ENCODE measurements around the gene SARS2. TPM values are rescaled to one million over a fixed set of nuclear protein-coding genes. Genes with fewer than 3 reads are reported as not detected.
A peak's percentile ranks its signal among the peaks of the same experiment; 100 is the strongest.

SARS2 gene
- total and polyA plus RNA-seq, 2 donors (not counting 1 experiment from before 2014, with no cell fraction given) = 7.2 to 10.4 TPM

GRCh38 chr19:38933544-38933943, 3.0 kb upstream of the SARS2 start:
- Histone ChIP-seq H3K4me1 (ENCODE audit: control insufficient read depth, extremely low read depth, insufficient read depth, low read length) (peaks cover 5% of the 10 kb centered on the region), H3K9me3 (ENCODE audit: control insufficient read depth, insufficient read depth, low read depth, low read length) (no peaks in the 10 kb centered on the region), H3K79me2 (ENCODE audit: control insufficient read depth, insufficient read depth, low read length) (peaks cover 25% of the 10 kb centered on the region), H3K27ac (ENCODE audit: insufficient read depth, low read length) (no peak overlapping the region), H3K9ac (ENCODE audit: insufficient read depth, low read length) (no peak overlapping the region), H3K4me3 (replicated peaks in 1 of 4; ENCODE audit: control extremely low read depth in 1 of 4, insufficient read depth in 1 of 4, low read depth in 3 of 4, low read length in 4 of 4) (no peak overlapping the region), H3K4me2 (ENCODE audit: extremely low read depth, insufficient read depth, low read length) (no peak overlapping the region), H2AFZ (ENCODE audit: low read length) (no peak overlapping the region), H4K20me1 (ENCODE audit: control insufficient read depth, extremely low read depth, insufficient read depth, low read length) (no peaks in the 10 kb centered on the region), H3K27me3 (ENCODE audit: control insufficient read depth, insufficient read depth, low read length) (no peaks in the 10 kb centered on the region), H3K36me3 (ENCODE audit: control insufficient read depth, insufficient read depth, low read length) (peaks cover 5% of the 10 kb centered on the region)
- no peak for DNase-seq (ENCODE audit: low read depth in 2 of 2)
- no peak for TF ChIP-seq EZH2 (IDR thresholded peaks at IDR 0.05; ENCODE audit: low read length, missing control alignments)
- TF ChIP-seq CTCF (conservative IDR thresholded peaks at IDR 0.05 in 1 of 2, IDR thresholded peaks at IDR 0.05 in 1 of 2; ENCODE audit: low read depth in 1 of 2, low read length in 2 of 2) = no peak

GRCh38 chr19:38932425-38933179, 2.0 kb upstream of the SARS2 start:
- Histone ChIP-seq H3K27ac (ENCODE audit: insufficient read depth, low read length) (no peak overlapping the region), H3K79me2 (ENCODE audit: control insufficient read depth, insufficient read depth, low read length) (peaks cover 25% of the 10 kb centered on the region), H3K27me3 (ENCODE audit: control insufficient read depth, insufficient read depth, low read length) (no peaks in the 10 kb centered on the region), H3K36me3 (ENCODE audit: control insufficient read depth, insufficient read depth, low read length) (peaks cover 5% of the 10 kb centered on the region), H3K9ac (ENCODE audit: insufficient read depth, low read length) (no peak overlapping the region), H3K4me1 (ENCODE audit: control insufficient read depth, extremely low read depth, insufficient read depth, low read length) (peaks cover 5% of the 10 kb centered on the region), H3K4me3 (replicated peaks in 1 of 4; ENCODE audit: control extremely low read depth in 1 of 4, insufficient read depth in 1 of 4, low read depth in 3 of 4, low read length in 4 of 4) (no peak overlapping the region), H4K20me1 (ENCODE audit: control insufficient read depth, extremely low read depth, insufficient read depth, low read length) (no peaks in the 10 kb centered on the region), H3K9me3 (ENCODE audit: control insufficient read depth, insufficient read depth, low read depth, low read length) (no peaks in the 10 kb centered on the region), H2AFZ (ENCODE audit: low read length) (no peak overlapping the region), H3K4me2 (ENCODE audit: extremely low read depth, insufficient read depth, low read length) (no peak overlapping the region)
- TF ChIP-seq CTCF (conservative IDR thresholded peaks at IDR 0.05 in 1 of 2, IDR thresholded peaks at IDR 0.05 in 1 of 2; ENCODE audit: low read depth in 1 of 2, low read length in 2 of 2) (peak; percentile 27 to 44), EZH2 (IDR thresholded peaks at IDR 0.05; ENCODE audit: low read length, missing control alignments) (no peak)
- DNase-seq (ENCODE audit: low read depth in 2 of 2) = peak; percentile 40 to 50

- Histone ChIP-seq H3K27me3 (ENCODE audit: control insufficient read depth, insufficient read depth, low read length) (no peaks in the 10 kb centered on the region), H3K9ac (ENCODE audit: insufficient read depth, low read length) (peak overlapping the region; percentile 89), H3K4me2 (ENCODE audit: extremely low read depth, insufficient read depth, low read length) (peak overlapping the region; percentile 94), H4K20me1 (ENCODE audit: control insufficient read depth, extremely low read depth, insufficient read depth, low read length) (no peaks in the 10 kb centered on the region), H3K36me3 (ENCODE audit: control insufficient read depth, insufficient read depth, low read length) (peaks cover 5% of the 10 kb centered on the region), H2AFZ (ENCODE audit: low read length) (no peak overlapping the region), H3K4me1 (ENCODE audit: control insufficient read depth, extremely low read depth, insufficient read depth, low read length) (peaks cover 5% of the 10 kb centered on the region), H3K4me3 (replicated peaks in 1 of 4; ENCODE audit: control extremely low read depth in 1 of 4, insufficient read depth in 1 of 4, low read depth in 3 of 4, low read length in 4 of 4) (peak overlapping the region; percentile 78 to 98 (median 98)), H3K27ac (ENCODE audit: insufficient read depth, low read length) (peak overlapping the region; percentile 89), H3K9me3 (ENCODE audit: control insufficient read depth, insufficient read depth, low read depth, low read length) (no peaks in the 10 kb centered on the region), H3K79me2 (ENCODE audit: control insufficient read depth, insufficient read depth, low read length) (peaks cover 25% of the 10 kb centered on the region)
- no peak for TF ChIP-seq EZH2 (IDR thresholded peaks at IDR 0.05; ENCODE audit: low read length, missing control alignments)
- TF ChIP-seq CTCF (conservative IDR thresholded peaks at IDR 0.05 in 1 of 2, IDR thresholded peaks at IDR 0.05 in 1 of 2; ENCODE audit: low read depth in 1 of 2, low read length in 2 of 2) = no peak
- no peak for DNase-seq (ENCODE audit: low read depth in 2 of 2)
Measured at GRCh38 chr19:38931521-38931793, 894 bp upstream of the SARS2 start.
